Parietal lobe (tissue), 1 donor: ENCODE data around the gene COL28A1. TPM values are rescaled to one million over a fixed set of nuclear protein-coding genes. Genes with fewer than 3 reads are reported as not detected.

Source experiments
- total RNA-seq: library from RNA; depleted of rRNA; stranded (reverse); fragments of >200 nt; gene quantifications from one replicate; pipeline ENCODE4 v1.2.3, GENCODE V29; 2014

COL28A1 gene
- total RNA-seq: 1.3 TPM

DNA sequence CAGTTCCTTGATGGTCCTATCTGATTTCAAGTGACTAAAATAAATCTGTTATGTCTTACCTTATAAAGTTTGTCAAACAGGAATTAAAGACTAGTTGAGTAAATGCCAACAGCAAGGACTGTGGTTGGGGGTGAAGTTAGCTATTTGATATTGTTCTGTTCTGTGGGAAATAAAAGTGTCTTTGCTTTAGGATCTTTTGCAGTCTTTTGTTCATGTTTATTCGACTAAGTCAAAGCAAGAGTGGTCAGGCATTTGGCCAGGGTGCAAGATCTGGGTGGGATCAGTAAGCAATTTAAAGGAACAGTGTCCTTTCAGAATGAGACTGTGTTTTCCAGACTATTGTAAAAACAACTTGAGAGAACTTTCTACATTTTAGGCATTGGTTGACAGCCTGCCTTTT lies at the start of gene COL28A1:
Gene COL28A1 (minus strand): TSS at position 183 of the 400 bp plus-strand sequence. CDS start 2,998 bp downstream, outside the sequence.

DNA sequence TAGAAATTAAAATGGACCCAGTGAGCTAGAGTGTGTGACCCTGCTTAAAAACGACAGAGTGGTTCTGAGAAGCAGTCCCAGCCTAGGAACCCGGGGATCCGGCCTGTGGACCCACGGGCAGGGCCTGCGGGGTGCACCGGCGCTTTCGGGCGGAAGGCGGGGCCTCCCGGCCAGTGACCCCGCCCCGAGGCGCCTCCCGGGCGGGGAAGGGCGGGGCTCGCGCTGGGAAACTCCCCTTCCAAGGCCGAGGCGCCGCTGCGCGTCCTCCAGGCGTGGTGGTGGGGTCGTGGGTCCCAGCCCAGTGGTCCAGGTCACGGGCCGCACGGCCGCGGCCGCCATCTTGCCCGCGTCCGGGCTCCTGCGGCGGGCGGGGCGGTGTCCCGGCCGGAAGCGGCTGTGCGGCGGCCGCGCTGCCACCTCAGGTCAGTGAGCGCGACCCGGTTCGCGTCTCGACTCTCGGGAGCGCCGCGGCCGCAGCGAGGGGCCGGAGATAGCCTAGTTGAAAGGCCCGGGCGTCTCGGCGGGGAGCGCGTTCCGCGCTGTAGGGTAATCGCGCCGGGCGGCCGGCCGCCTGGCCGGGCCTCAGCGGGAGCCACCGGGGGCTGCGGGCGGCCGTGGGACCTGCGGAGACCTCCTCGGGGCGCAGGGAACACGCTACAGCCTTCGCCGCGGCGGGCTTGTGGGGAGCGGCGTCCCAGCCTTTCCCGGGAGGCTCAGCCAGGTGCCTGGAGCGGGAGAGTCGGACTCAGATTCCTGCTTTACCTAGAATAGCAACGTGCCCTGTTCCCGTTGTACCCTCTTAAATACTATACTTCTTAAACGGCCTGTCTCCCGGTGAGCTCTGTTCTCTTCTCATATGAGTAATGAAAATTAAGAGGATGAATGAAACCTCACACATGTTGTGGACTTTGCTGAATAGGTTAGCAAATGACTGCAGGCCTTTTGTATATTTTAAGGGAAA lies 31.3 kb upstream of the COL28A1 start, which contains the start of gene MIOS:
Gene MIOS (plus strand): TSS at position 234 of the 961 bp plus-strand sequence. CDS start 5,592 bp downstream, outside the sequence.

Other genes with a start within 250 kb of the COL28A1 start
- gene MIOS, start 31.0 kb upstream of the COL28A1 start, total RNA-seq: 76.1 TPM
- 11.3 TPM for gene UMAD1, start 104.9 kb upstream of the COL28A1 start, total RNA-seq
- 9.4 TPM for gene RPA3, start 182.7 kb upstream of the COL28A1 start, total RNA-seq